Fibroblast of mammary gland (primary cell): Measurements from ENCODE around the gene USP50.
"Not testable (repeated sequence)": the region's sequence is repeated elsewhere in the genome, so short reads cannot be mapped to it uniquely, and the experiment has no call there.

Experiments used
- DNase-seq: peaks from one replicate; pipeline ENCODE4 v3.0.0-alpha.2; 2010; ENCODE audit warnings: low read depth
- H3K4me3 ChIP-seq: 2 replicates; pipeline ENCODE4 v1.5.1; 2011; ENCODE audit warnings: low read depth, mild to moderate bottlenecking, low read length, moderate library complexity; ENCODE audit not compliant: control insufficient read depth
- CTCF ChIP-seq: conservative IDR thresholded peaks from 2 replicates; pipeline ENCODE4 v1.5.1; 2011; ENCODE audit warnings: low read depth, low read length, inconsistent platforms; ENCODE audit not compliant: control insufficient read depth, insufficient read depth

Gene USP50

GRCh38 chr15:50513001-50513400 is 33.5 kb downstream of the USP50 start:
- DNase-seq = no peak
- H3K4me3 ChIP-seq = no peak overlapping the region
- TF ChIP-seq CTCF = no peak

- TF ChIP-seq CTCF = no peak
- H3K4me3 ChIP-seq = no peak overlapping the region
- DNase-seq = no peak
Observed at GRCh38 chr15:50506121-50506520, 40.3 kb downstream of the USP50 start.

- DNase-seq, H3K4me3 ChIP-seq: not testable (repeated sequence)
Observed at GRCh38 chr15:50505656-50506055, 40.8 kb downstream of the USP50 start.

- no peak overlapping the region for H3K4me3 ChIP-seq
- no peak for TF ChIP-seq CTCF
- no peak for DNase-seq
Observed at GRCh38 chr15:50503144-50503543, 43.3 kb downstream of the USP50 start.

DNA sequence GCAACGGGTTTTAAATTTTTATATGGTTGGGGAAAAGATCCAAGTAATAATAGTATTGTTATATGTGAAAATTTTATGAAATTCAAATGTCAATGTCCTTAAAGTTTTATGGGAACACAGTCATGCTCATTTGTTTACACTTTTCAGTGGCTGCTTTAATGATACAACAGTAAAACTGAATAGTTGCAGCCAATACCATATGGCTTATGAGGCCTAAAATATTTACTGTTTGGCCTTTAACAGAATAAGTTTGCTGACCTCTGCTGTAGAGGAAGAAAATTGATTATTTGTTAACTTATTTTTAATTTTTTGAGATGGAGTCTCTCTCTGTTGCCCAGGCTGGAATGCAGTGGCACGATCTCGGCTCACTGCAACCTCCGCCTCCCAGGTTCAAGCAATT is 44.7 kb downstream of the USP50 start:
- no peak overlapping the region for H3K4me3 ChIP-seq
- no peak for TF ChIP-seq CTCF
- DNase-seq = no peak

DNA sequence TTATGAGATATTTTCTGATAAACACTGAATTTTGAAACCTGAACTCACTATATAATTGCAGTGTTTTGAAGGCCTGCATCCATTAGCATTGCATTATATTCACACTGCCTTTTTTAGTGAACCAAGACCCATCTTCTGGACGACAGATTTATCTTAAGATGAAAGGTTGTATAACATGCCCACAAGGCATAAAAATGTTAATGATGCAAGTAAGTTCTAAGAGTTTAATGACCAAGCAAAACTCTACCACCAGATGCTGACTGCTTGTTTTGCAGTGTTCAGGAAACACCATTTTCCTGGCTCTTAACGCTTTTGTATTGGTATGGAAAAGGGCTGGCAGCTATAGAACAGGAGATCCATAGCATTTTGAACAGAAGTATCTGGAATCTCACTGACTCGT is 46.1 kb downstream of the USP50 start:
- no peak for DNase-seq
- H3K4me3 ChIP-seq = no peak overlapping the region
- no peak for TF ChIP-seq CTCF

- H3K4me3 ChIP-seq = no peak overlapping the region
- TF ChIP-seq CTCF = no peak
- DNase-seq = no peak
Observed at GRCh38 chr15:50496692-50497091, 49.8 kb downstream of the USP50 start.

DNA sequence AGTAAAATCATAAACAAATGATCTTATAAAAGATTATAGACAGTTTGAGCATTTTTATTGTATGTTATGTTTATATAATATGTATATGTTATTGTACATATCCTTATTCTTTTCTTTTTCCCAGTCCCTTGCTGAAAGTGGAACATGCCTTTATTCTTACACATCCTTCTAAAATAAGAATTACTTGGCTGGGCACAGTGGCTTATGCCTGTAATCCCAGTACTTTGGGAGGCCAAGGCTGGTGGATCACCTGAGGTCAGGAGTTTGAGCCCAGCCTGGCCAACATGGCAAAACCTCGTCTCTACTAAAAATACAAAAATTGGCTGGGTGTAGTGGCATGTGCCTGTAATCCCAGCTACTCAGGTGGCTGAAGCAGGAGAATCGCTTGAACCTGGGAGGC is 51.9 kb downstream of the USP50 start:
- DNase-seq, H3K4me3 ChIP-seq: not testable (repeated sequence)
